Activated CD8-positive, alpha-beta memory T cell treated with anti-CD3 and anti-CD28 coated beads, Interleukin-2, amount 50 U/mL, for 48 hours (primary cell): ENCODE results near the gene ACP4.
"Not testable (repeated sequence)": the region's sequence is repeated elsewhere in the genome, so short reads cannot be mapped to it uniquely, and the experiment has no call there.

Experiments
- DNase-seq: peaks from one replicate; pipeline ENCODE4 v3.0.0-alpha.2; 2020

The ACP4 gene, protein sequence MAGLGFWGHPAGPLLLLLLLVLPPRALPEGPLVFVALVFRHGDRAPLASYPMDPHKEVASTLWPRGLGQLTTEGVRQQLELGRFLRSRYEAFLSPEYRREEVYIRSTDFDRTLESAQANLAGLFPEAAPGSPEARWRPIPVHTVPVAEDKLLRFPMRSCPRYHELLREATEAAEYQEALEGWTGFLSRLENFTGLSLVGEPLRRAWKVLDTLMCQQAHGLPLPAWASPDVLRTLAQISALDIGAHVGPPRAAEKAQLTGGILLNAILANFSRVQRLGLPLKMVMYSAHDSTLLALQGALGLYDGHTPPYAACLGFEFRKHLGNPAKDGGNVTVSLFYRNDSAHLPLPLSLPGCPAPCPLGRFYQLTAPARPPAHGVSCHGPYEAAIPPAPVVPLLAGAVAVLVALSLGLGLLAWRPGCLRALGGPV

GRCh38 chr19:50790396-50790795 lies at the start of gene ACP4:
Gene ACP4 (plus strand): TSS chr19:50790415. CDS start chr19:50790415, 0 bp downstream.
- no peak for DNase-seq

DNA sequence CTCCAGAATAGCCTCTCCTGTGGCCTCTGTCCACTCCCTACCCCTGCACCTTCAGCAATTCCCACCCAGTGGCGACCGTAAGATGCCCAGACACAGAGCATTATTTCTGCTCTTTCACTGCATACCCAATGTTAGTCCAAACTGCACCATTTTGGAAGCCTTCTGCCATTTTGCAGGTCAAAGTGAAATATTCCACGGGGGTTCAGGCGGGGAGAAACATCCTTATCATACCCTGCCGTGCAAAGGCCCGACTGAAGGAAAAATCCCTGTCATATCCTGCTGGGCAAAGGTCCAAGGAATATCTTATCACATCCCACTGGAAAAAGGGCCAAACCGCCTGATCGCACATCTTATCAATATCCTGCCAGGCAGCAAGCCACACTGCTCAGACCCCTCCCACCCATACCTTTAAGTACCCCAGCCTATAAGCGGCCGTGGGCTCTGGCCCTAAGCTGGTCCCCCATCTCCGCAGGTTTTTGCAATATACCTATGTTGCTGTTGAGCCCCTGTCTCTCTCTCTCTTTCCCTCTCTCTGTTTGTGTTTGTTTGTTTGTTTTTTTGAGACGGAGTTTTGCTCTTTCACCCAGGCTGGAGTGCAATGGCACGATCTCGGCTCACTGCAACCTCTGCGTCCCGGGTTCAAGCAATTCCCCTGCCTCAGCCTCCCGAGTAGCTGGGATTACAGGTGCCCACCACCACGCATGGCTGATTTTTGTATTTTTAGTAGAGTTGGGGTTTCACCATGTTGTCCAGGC lies 48.9 kb upstream of the ACP4 start:
- no peak for DNase-seq

DNA sequence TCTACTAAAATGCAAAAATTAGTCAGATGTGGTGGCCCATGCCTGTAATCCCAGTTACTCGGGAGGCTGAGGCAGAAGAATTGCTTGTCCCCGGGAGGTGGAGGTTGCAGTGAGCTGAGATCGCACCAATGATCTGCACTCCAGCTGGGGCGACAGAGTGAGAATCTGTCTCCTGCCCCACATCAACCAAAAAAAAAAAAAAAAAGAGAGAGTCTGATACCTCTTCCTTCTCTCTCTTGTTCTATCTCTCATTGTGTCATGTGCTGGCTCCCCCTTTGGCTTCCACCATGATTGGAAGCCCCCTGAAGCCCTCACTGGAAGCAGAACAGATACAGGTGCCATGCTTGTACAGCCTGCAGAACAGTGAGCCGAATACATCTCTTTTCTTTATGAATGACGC lies 46.7 kb upstream of the ACP4 start:
- DNase-seq, result no peak

- no peak for DNase-seq
These were observed 45.0 kb upstream of the ACP4 start for GRCh38 chr19:50745221-50745620.

DNA sequence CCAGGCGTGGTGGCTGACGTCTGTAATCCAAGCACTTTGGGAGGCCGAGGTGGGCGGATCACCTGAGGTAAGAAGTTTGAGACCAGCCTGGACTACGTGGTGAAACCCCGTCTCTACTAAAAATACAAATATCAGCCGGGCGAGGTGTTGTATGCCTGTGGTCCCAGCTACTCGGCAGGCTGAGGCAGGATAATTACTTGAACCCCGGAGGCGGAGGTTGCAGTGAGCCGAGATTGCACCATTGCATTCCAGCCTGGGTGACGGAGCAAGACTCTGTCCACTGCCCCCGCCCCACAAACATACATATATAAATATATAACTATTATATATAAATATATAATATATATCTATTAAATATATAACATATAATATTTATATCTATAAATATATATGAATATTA lies 43.1 kb upstream of the ACP4 start:
- not testable (repeated sequence) for DNase-seq

DNA sequence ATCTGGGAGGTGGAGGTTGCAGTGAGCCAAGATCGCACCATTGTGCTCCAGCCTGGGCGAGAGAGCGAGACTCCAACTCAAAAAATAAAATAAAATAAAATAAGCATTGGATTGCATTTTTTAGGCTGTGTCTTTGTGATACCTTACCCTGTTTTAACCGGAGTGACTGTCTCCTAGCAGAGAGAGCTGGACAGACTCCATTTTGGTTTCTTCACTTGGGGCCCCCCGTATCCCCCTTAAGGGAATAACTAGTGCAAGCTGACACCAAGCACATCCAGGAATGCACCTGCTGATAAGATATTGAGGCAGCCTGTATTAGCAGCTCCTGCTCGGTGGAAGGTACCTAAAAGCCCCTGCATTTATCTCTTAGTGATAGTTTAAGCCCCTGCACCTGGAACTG lies 40.7 kb upstream of the ACP4 start:
- no peak for DNase-seq

- DNase-seq, result no peak
These were observed 40.2 kb upstream of the ACP4 start for GRCh38 chr19:50750010-50750409.

GRCh38 chr19:50753879-50754278 lies 36.3 kb upstream of the ACP4 start:
- no peak for DNase-seq

GRCh38 chr19:50756244-50756643 lies 34.0 kb upstream of the ACP4 start:
- not testable (repeated sequence) for DNase-seq

- not testable (repeated sequence) for DNase-seq
These were observed 32.6 kb upstream of the ACP4 start for GRCh38 chr19:50757624-50758023.

DNA sequence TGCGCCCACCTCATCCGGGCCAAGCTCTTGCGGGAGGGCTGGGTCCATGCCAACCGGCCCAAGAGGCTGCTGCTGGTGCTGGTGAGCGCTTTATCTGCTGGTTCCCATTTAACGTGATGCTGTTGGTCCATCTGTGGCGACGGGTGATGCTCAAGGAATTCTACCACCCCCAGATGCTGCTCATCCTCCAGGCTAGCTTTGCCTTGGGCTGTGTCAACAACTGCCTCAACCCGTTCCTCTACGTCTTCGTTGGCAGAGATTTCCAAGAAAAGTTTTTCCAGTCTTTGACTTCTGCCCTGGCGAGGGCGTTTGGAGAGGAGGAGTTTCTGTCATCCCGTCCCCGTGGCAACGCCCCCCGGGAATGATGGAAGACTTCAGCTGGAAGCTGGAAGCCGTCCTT lies 31.1 kb upstream of the ACP4 start:
- DNase-seq, result not testable (repeated sequence)

GRCh38 chr19:50759886-50760285 lies 30.3 kb upstream of the ACP4 start:
- DNase-seq, result no peak

DNA sequence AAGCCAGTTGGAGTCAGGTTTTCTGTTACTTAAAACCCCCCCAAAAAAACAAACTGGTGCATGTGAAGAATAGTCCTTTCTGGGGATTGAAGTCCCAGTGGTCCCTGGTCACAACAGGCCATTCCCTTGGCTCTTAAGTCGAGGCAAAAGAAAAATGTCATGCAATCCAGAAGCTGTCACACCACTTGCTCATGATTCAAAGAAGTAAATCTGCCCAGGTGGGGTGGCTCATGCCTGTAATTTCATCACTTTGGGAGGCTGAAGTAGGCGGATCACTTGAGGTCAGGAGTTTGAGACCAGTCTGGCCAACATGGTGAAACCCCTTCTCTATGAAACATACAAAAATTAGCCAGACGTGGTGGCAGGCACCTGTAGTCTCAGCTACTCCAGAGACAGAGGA lies 28.7 kb upstream of the ACP4 start:
- DNase-seq, result not testable (repeated sequence)

DNA sequence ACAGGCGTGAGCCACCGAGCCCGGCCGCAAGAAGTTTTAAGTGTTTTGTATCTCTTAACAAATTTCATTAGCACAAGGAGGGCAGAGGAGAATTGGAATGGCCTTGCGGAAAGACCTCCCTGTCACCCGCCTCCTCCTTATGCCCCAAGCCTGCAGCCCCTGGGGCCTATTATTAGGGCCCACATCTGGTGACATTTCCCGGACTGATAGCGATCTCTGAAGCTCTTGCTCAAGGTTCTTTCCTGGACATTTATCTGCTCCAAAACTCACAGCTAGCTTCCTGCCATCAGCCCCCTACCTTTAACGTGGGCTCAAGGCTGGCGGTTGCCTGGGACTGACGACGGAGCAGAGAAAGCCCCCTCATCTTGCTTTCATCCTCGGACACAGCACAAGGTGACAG lies 26.7 kb upstream of the ACP4 start:
- DNase-seq, result not testable (repeated sequence)

DNA sequence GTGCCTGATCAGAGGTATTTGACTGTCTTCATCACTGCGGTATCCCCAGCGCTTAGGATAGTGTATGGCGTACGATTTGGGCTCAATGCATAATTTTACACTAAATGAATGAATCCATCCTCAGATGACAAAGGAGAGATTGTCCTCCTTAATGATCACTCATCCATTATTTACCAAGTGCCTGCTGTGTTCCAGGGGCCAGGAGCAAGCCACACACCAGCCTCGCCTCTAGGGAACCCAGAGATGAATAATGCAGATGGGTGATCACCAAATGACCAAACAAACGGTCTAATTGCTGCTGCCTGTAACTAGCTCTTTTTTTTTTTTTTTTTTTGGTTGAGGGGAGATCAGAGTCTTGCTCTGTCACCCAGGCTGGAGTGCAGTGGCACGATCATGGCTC lies 25.8 kb upstream of the ACP4 start:
- DNase-seq, result no peak

DNA sequence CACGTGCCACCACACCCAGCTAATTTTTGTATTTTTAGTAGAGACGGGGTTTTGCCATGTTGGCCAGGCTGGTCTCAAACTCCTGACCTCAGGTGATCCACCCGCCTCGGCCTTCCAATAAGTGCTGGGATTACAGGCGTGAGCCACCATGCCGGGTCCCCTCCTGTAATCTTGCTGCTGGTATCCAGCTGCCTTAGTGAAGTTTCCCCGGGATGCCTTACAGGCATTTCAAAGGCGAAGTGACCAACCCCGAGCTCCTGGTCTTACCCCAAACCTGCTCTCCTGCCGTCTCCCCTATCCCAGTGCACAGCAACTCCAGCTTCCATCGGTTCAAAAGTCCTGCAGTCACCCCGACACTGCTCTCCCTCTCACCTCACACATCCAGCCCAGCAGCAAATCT lies 23.5 kb upstream of the ACP4 start:
- not testable (repeated sequence) for DNase-seq

DNA sequence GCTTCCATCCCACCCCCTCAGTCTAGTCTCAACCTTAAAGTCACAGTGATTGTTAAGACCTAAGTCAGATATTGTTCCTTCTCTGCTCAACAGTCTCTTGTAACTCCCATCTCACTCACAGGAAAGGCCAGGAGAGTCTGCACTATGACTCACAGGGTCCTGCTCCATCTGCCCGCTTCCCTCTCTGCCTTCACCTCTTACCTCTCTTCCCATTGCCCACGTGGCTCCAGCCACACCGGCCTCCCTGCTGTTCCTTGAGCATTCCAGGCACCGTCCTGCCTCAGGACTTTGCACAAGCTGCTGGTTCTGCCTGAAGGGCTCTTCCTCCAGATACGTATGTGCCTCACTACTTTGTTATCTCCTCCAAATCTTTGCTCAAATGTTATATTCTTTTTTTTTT lies 23.0 kb upstream of the ACP4 start:
- not testable (repeated sequence) for DNase-seq

- no peak for DNase-seq
These were observed 21.9 kb upstream of the ACP4 start for GRCh38 chr19:50768277-50768676.

GRCh38 chr19:50770164-50770563 lies 20.1 kb upstream of the ACP4 start, which contains the start of gene GPR32:
Gene GPR32 (plus strand): TSS chr19:50770464. CDS start chr19:50770601, 137 bp downstream.
- not testable (repeated sequence) for DNase-seq

DNA sequence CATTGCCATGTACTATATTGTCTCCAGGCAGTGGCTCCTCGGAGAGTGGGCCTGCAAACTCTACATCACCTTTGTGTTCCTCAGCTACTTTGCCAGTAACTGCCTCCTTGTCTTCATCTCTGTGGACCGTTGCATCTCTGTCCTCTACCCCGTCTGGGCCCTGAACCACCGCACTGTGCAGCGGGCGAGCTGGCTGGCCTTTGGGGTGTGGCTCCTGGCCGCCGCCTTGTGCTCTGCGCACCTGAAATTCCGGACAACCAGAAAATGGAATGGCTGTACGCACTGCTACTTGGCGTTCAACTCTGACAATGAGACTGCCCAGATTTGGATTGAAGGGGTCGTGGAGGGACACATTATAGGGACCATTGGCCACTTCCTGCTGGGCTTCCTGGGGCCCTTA lies 19.3 kb upstream of the ACP4 start:
- DNase-seq, result no peak

GRCh38 chr19:50772476-50772875 lies 17.7 kb upstream of the ACP4 start:
- no peak for DNase-seq

GRCh38 chr19:50772912-50773311 lies 17.3 kb upstream of the ACP4 start:
- not testable (repeated sequence) for DNase-seq

GRCh38 chr19:50773454-50773853 lies 16.8 kb upstream of the ACP4 start:
- not testable (repeated sequence) for DNase-seq

GRCh38 chr19:50776131-50776530 lies 14.1 kb upstream of the ACP4 start:
- DNase-seq, result no peak
